HG02938 (cell line): ENCODE results near the gene COPS6.
"Not testable (repeated sequence)": the region's sequence is repeated elsewhere in the genome, so short reads cannot be mapped to it uniquely, and the experiment has no call there.

Source experiments
- ATAC-seq: cut with Tn5 transposase; IDR thresholded peaks from one replicate; pipeline ENCODE4 v1.9.1; 2021; ENCODE audit warnings: mild to moderate bottlenecking, moderate library complexity; ENCODE audit not compliant: unreplicated experiment

Gene COPS6

GRCh38 chr7:100126239-100126930 lies 37.6 kb downstream of the COPS6 start:
- peak; percentile 47 for ATAC-seq

- peak; percentile 62 for ATAC-seq
These were observed 38.4 kb downstream of the COPS6 start, which contains the start of gene MBLAC1 for GRCh38 chr7:100126931-100127865. Gene MBLAC1, plus strand, starts transcription at chr7:100126967. Its CDS starts 429 bp downstream, at chr7:100127396.

- no peak for ATAC-seq
These were observed 39.3 kb downstream of the COPS6 start for GRCh38 chr7:100127866-100128636.

- ATAC-seq, result no peak
These were observed 39.8 kb downstream of the COPS6 start for GRCh38 chr7:100128637-100128963.

- ATAC-seq, result not testable (repeated sequence)
These were observed 41.4 kb downstream of the COPS6 start for GRCh38 chr7:100130220-100130607.

GRCh38 chr7:100130608-100131453 lies 42.1 kb downstream of the COPS6 start:
- ATAC-seq, result no peak

- ATAC-seq, result no peak
These were observed 43.4 kb downstream of the COPS6 start for GRCh38 chr7:100132126-100132525.

GRCh38 chr7:100132697-100133151 lies 44.0 kb downstream of the COPS6 start:
- no peak for ATAC-seq

GRCh38 chr7:100137851-100138760 lies 49.3 kb downstream of the COPS6 start:
- ATAC-seq, result no peak

- no peak for ATAC-seq
These were observed 52.8 kb downstream of the COPS6 start for GRCh38 chr7:100141555-100141949.
